Endothelial cell of umbilical vein (primary cell): ENCODE results near the gene WDR47. TPM values are rescaled to one million over a fixed set of nuclear protein-coding genes. Genes with fewer than 3 reads are reported as not detected.
A peak's percentile ranks its signal among the peaks of the same experiment; 100 is the strongest.

Experiments used
- Bru-seq: library from RNA; stranded (reverse); fragments of 400-500 nt; gene quantifications from one replicate; lab custom pipeline; 2021; lab: Mats Ljungman, UMichigan
- BruChase-seq, 2 experiments: library from RNA; stranded (reverse); fragments of 400-500 nt; gene quantifications; one replicate each; lab custom pipeline; 2021; lab: Mats Ljungman, UMichigan
- BruUV-seq: library from RNA; stranded (reverse); fragments of 400-500 nt; replicated peaks from 2 replicates; lab custom pipeline; 2021; lab: Mats Ljungman, UMichigan
- CTCF ChIA-PET: fragments of 300-600, 350-600 bp; sonication (Branson Sonifier 250); formaldehyde crosslinking; loops from one replicate; lab custom pipeline; 2021; ENCODE audit warnings: antibody characterized with exemption, inconsistent platforms; lab: Charles Lee
- POLR2A ChIA-PET: fragments of 300-600, 350-600 bp; sonication (Branson Sonifier 250); formaldehyde crosslinking; loops from one replicate; lab custom pipeline; 2021; ENCODE audit warnings: antibody characterized with exemption, inconsistent platforms; lab: Charles Lee
- DNase-seq: peaks from one replicate; pipeline ENCODE4 v3.0.0-alpha.2; 2011; ENCODE audit warnings: low read depth, low spot score
- FAIRE-seq: peaks from 2 replicates; lab custom pipeline; 2011; peaks lifted over from hg19 to GRCh38; lab: Jason Lieb, UNC
- H2AFZ ChIP-seq: 2 replicates; pipeline ENCODE4 v1.6.0; 2012; ENCODE audit warnings: low read depth, low read length, control low read depth, inconsistent platforms
- H3K27ac ChIP-seq: 2 replicates; pipeline ENCODE4 v1.5.1; 2011; ENCODE audit warnings: low read depth, mild to moderate bottlenecking, control low read depth, low read length, moderate library complexity; ENCODE audit not compliant: insufficient read depth
- H3K27me3 ChIP-seq, 2 experiments: 2 replicates each; pipeline versions ENCODE4 v1.6.0 to v1.6.1; 2011; ENCODE audit warnings: low read length in 2 of 2, mixed read lengths in 1 of 2; ENCODE audit not compliant: control insufficient read depth in 2 of 2, insufficient read depth in 2 of 2
- H3K36me3 ChIP-seq, 2 experiments: 2 replicates in 1 of 2; 3 replicates in 1 of 2; pipeline ENCODE4 v1.5.1; 2011; ENCODE audit warnings: low read length in 2 of 2, mild to moderate bottlenecking in 1 of 2, moderate library complexity in 1 of 2; ENCODE audit not compliant: control insufficient read depth in 2 of 2, insufficient read depth in 2 of 2; ENCODE audit errors: extremely low read depth in 1 of 2
- H3K4me1 ChIP-seq: 3 replicates; pipeline ENCODE4 v1.5.1; 2011; ENCODE audit warnings: mild to moderate bottlenecking, low read length; ENCODE audit not compliant: control insufficient read depth, insufficient read depth; ENCODE audit errors: extremely low read depth
- H3K4me2 ChIP-seq: 2 replicates; pipeline ENCODE4 v1.6.1; 2011; ENCODE audit warnings: low read length, control low read depth, mixed read lengths; ENCODE audit not compliant: insufficient read depth
- H3K4me3 ChIP-seq, 3 experiments: fragments of 200-600 bp in 1 of 3; sonication (generic), shearing (Covaris generic) in 1 of 3; replicated peaks in 1 of 3; 2 replicates each; pipeline ENCODE4 v1.5.1; 2011 to 2016; ENCODE audit warnings: control low read depth in 3 of 3, low read length in 3 of 3, mild to moderate bottlenecking in 2 of 3, inconsistent platforms in 1 of 3, low read depth in 1 of 3, moderate library complexity in 1 of 3; ENCODE audit not compliant: insufficient read depth in 1 of 3
- H3K79me2 ChIP-seq: 2 replicates; pipeline ENCODE4 v1.6.0; 2012; ENCODE audit warnings: low read length, inconsistent platforms; ENCODE audit not compliant: control insufficient read depth, insufficient read depth
- H3K9ac ChIP-seq: replicated peaks from 2 replicates; pipeline ENCODE3; 2011; ENCODE audit warnings: low read length, control low read depth; ENCODE audit not compliant: insufficient read depth; ENCODE audit errors: extremely low read depth
- H3K9me1 ChIP-seq: replicated peaks from 3 replicates; pipeline ENCODE4 v1.6.0; 2011; ENCODE audit warnings: mild to moderate bottlenecking, low read length; ENCODE audit not compliant: control insufficient read depth, insufficient read depth; ENCODE audit errors: extremely low read depth
- H3K9me3 ChIP-seq: replicated peaks from 2 replicates; pipeline ENCODE4 v1.5.1; 2012; ENCODE audit warnings: low read length, inconsistent platforms; ENCODE audit not compliant: control insufficient read depth, insufficient read depth
- H4K20me1 ChIP-seq: replicated peaks from 2 replicates; pipeline ENCODE3; 2011; ENCODE audit warnings: mild to moderate bottlenecking, low read length; ENCODE audit not compliant: control insufficient read depth, insufficient read depth; ENCODE audit errors: extremely low read depth
- EZH2 ChIP-seq: IDR thresholded peaks from 2 replicates; pipeline ENCODE4 v1.6.1; 2012; ENCODE audit warnings: borderline replicate concordance, low read depth, mild to moderate bottlenecking, moderate library complexity, low read length, inconsistent platforms; ENCODE audit not compliant: severe bottlenecking
- FOS ChIP-seq: IDR thresholded peaks from 2 replicates; pipeline ENCODE4 v1.6.1; 2011; ENCODE audit warnings: mild to moderate bottlenecking, low read length, moderate library complexity, borderline replicate concordance; ENCODE audit not compliant: insufficient read depth
- GATA2 ChIP-seq: IDR thresholded peaks from 2 replicates; pipeline ENCODE4 v1.7.0; 2011; ENCODE audit warnings: low read depth, mild to moderate bottlenecking, moderate library complexity, mixed read lengths, low read length; ENCODE audit not compliant: insufficient read length, insufficient read depth
- JUN ChIP-seq: IDR thresholded peaks from 2 replicates; pipeline ENCODE4 v1.6.1; 2011; ENCODE audit warnings: borderline replicate concordance, low read depth; ENCODE audit not compliant: insufficient read length, insufficient read depth
- MYC ChIP-seq: IDR thresholded peaks from one replicate; pipeline ENCODE4 v1.6.1; 2011; ENCODE audit warnings: mild to moderate bottlenecking, low read depth, low read length
- POLR2A ChIP-seq: IDR thresholded peaks from 2 replicates; pipeline ENCODE4 v1.6.1; 2012; ENCODE audit warnings: low read depth, mild to moderate bottlenecking, control low read depth, low read length
- POLR2AphosphoS5 ChIP-seq: IDR thresholded peaks from 2 replicates; pipeline ENCODE4 v1.6.1; 2012; ENCODE audit warnings: low read depth, mild to moderate bottlenecking, control low read depth, low read length, moderate library complexity; ENCODE audit not compliant: insufficient read depth
- dilution Hi-C: fragments of 300-500 bp; cut with MboI; formaldehyde crosslinking; loops from one replicate; pipeline ENCODE4 v1.15.0; 2019; ENCODE audit warnings: low sequenced_read_pairs; ENCODE audit not compliant: extremely low pct_ligation_motif_present
- intact Hi-C: fragments of 100-400 bp; cut with micrococcal nuclease; formaldehyde crosslinking; loops from one replicate; pipeline ENCODE4 v1.10.0; 2022
- long read RNA-seq: library from polyadenylated mRNA; stranded (forward); transcript quantifications from one replicate; pipeline ENCODE4 v2.0.0, GENCODE V29; 2021
- polyA minus RNA-seq, 3 experiments: library from RNA; depleted of rRNA, polyadenylated mRNA; stranded (reverse); fragments of >200 nt; gene quantifications; 1 replicate in 1 of 3; 2 replicates in 2 of 3; pipeline ENCODE4 v1.2.3, GENCODE V29; 2011
- polyA plus RNA-seq, 4 experiments: library from polyadenylated mRNA; depleted of rRNA in 3 of 4; stranded (reverse) in 3 of 4; unstranded in 1 of 4; fragments of >200 nt; gene quantifications; 2 replicates each; pipeline versions ENCODE4 v1.2.1 to v1.2.3, GENCODE V29; 2011 to 2012; ENCODE audit warnings: missing spikeins in 1 of 4
- total RNA-seq: library from RNA; stranded (reverse); gene quantifications from 2 replicates; pipeline ENCODE4 v1.2.3, GENCODE V29; 2021
- TF ChIP-seq, protein P1 (sequence below): IDR thresholded peaks from 2 replicates; pipeline ENCODE4 v1.6.1; 2011; ENCODE audit not compliant: insufficient read depth, insufficient read length
- TF ChIP-seq, protein P2 (sequence below), 2 donors: IDR thresholded peaks; 1 replicate in 1 of 2; 2 replicates in 1 of 2; pipeline ENCODE4 v1.5.1; 2011; ENCODE audit warnings: low read length in 2 of 2, mild to moderate bottlenecking in 2 of 2, moderate library complexity in 2 of 2, control low read depth in 1 of 2, inconsistent platforms in 1 of 2, low read depth in 1 of 2; ENCODE audit not compliant: insufficient read depth in 1 of 2; ENCODE audit errors: extremely low read depth in 1 of 2

Gene WDR47
- total RNA-seq: 18.2 and 19.0 TPM in 2 replicates
- 7.5 and 9.1 TPM in 2 replicates for polyA plus RNA-seq
- polyA plus RNA-seq (2011; cell fraction: cytosol; rRNA removed): 8.8 and 9.4 TPM in 2 replicates
- 25.5 and 32.0 TPM in 2 replicates for polyA plus RNA-seq (2011; cell fraction: nucleus; rRNA removed)
- polyA plus RNA-seq (2012): 15.0 and 15.4 TPM in 2 replicates
- 16.8 and 19.7 TPM in 2 replicates for polyA minus RNA-seq
- 9.1 TPM for polyA minus RNA-seq (2011; cell fraction: cytosol; rRNA and poly(A)+ RNA removed)
- polyA minus RNA-seq (2011; cell fraction: nucleus; rRNA and poly(A)+ RNA removed): 17.6 and 19.8 TPM in 2 replicates
- Bru-seq, nascent RNA: percentile 72 among the genes with signal in this experiment
- BruChase-seq, experiment 1, labeled RNA remaining after a 6-hour chase: percentile 62 among the genes with signal in this experiment
- percentile 73 among the genes with signal in this experiment for BruChase-seq, experiment 2, labeled RNA remaining after a 2-hour chase
- long read RNA-seq, full-length matches to known transcripts: 11 of 19 reads
- long read RNA-seq, partial matches to known transcripts: 3 of 19 reads
- long read RNA-seq, other reads (novel, unspliced or antisense): 5 of 19 reads

DNA sequence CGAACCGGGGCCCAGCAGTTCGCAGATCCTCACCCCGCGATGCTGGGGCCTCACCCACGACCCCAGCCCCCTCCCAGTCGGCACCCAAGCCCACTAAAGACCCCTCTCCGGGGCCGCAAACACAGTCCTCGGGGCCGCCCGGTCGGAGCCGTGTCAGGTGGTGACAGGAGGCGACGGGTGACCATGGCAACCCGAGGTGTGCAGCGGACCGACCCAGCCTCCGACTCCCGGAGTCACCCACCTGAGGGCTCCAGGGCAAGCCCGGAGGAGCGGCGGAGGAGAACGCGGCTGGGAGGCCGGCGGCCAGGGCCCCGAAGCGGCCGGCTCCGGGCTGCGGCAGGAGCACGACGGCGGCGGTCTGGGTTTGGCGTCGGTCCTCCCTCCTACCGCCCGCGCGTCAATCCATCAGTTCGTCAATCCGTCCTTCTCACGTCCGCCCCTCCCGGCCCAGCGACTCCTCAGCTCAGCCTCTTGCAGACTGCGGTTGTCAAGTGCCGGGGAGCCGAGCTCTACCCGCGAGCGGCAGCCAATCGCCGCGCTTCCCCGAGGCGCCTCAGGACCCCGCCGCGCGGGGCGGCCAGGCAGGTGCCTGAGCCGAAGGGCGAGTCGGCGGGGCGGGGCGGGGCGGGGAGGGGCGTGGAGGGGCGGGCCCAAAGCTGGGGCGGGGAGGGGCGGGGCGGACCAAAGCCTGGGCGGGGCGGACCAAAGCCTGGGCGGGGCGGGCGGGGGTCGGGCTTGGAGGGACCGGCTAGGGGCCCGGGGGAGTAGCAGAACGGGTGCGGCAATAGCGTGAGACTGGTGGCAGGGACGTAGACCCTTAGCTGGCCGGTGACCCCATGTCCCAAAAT lies at the start of gene WDR47:
Gene WDR47, minus strand, starts transcription at position 482 of the 848 bp plus-strand sequence. CDS start 18,590 bp downstream, outside the sequence.
- Histone ChIP-seq H2AFZ (peak within 1 kb of the TSS; percentile 99), H3K9me3 (no peaks in the 10 kb centered on the region), H3K9me1 (no peaks in the 10 kb centered on the region), H3K27ac (peak within 1 kb of the TSS; percentile 38), H3K9ac (peak within 1 kb of the TSS; percentile 85), H3K79me2 (peaks cover 26% of the 10 kb centered on the region), H4K20me1 (no peaks in the 10 kb centered on the region), H3K4me2 (peak within 1 kb of the TSS; percentile 99), H3K27me3 (no peaks in the 10 kb centered on the region), H3K36me3 (no peaks in the 10 kb centered on the region), H3K4me1 (peaks cover 10% of the 10 kb centered on the region), H3K4me3 (peak within 1 kb of the TSS; percentile 92 to 96 (median 94))
- DNase-seq: peak; percentile 94
- dilution Hi-C loops (no loop called here), intact Hi-C loops (loop anchor here (1.0 to 5.0 kb wide), 5 partner anchors 19 to 79 kb away; partner anchors contain the start of genes CLCC1, ELAPOR1 and TMEM167B)
- TF ChIP-seq POLR2A (peak; percentile 98), JUN (no peak), POLR2AphosphoS5 (peak; percentile 99), EZH2 (no peak), GATA2 (no peak), FOS (no peak), MYC (no peak)
- TF ChIP-seq, protein P1, sequence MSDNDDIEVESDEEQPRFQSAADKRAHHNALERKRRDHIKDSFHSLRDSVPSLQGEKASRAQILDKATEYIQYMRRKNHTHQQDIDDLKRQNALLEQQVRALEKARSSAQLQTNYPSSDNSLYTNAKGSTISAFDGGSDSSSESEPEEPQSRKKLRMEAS: no peak
- TF ChIP-seq, protein P2, sequence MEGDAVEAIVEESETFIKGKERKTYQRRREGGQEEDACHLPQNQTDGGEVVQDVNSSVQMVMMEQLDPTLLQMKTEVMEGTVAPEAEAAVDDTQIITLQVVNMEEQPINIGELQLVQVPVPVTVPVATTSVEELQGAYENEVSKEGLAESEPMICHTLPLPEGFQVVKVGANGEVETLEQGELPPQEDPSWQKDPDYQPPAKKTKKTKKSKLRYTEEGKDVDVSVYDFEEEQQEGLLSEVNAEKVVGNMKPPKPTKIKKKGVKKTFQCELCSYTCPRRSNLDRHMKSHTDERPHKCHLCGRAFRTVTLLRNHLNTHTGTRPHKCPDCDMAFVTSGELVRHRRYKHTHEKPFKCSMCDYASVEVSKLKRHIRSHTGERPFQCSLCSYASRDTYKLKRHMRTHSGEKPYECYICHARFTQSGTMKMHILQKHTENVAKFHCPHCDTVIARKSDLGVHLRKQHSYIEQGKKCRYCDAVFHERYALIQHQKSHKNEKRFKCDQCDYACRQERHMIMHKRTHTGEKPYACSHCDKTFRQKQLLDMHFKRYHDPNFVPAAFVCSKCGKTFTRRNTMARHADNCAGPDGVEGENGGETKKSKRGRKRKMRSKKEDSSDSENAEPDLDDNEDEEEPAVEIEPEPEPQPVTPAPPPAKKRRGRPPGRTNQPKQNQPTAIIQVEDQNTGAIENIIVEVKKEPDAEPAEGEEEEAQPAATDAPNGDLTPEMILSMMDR (IDR thresholded peaks at IDR 0.05; ENCODE audit: extremely low read depth in 1 of 2, insufficient read depth in 1 of 2, low read depth in 1 of 2, low read length in 2 of 2): no peak
- ChIA-PET CTCF (interaction anchor here (0.6 to 1.3 kb wide), 5 partner anchors 14 to 71 kb away, joined by 3 to 8 read pairs (median 7); a partner anchor contains a TSS), POLR2A (interaction anchor here (0.6 to 1.5 kb wide), 8 partner anchors 14 to 216 kb away, joined by 3 to 15 read pairs (median 3); partner anchors contain the start of genes CLCC1 and TAF13)
- peak; percentile 94 for FAIRE-seq
- no TSS peak for BruUV-seq
